Measurements from ENCODE around the gene CRLF1. TPM values are rescaled to one million over a fixed set of nuclear protein-coding genes. Genes with fewer than 3 reads are reported as not detected.

The CRLF1 gene
- total RNA-seq, 4 donors from 2014 or later, result 21.2 to 65.5 (median 47.9) TPM

DNA sequence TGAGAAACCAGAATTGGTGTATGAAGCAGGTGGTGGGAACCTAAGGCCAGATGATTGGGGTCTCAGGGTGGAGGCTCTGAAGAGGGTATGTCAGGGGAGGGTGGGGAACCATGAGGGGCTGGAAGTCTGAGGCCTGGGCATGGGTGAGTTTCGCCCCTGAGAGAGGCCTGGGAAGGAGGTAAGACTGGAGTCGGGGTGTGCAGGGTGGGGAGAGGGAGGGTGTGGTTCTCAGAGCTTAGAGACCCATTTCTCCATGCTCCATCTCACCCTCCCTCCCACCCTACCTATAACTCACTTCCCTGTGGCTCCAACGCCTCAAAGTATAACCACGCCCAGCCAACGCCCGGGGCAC is 29.2 kb upstream of the CRLF1 start:
- Histone ChIP-seq H3K4me3 (peak overlapping the region; percentile 79), H3K4me1 (peaks cover 36% of the 10 kb centered on the region), H3K27ac (peak overlapping the region; percentile 83), H3K9me3 (no peaks in the 10 kb centered on the region), H3K36me3 (no peaks in the 10 kb centered on the region), H3K27me3 (no peaks in the 10 kb centered on the region)
- TF ChIP-seq POLR2AphosphoS5 (IDR thresholded peaks at IDR 0.05) (no peak), POLR2A (IDR thresholded peaks at IDR 0.05) (no peak), EP300 (IDR thresholded peaks at IDR 0.05) (no peak)
- TF ChIP-seq, protein P1, sequence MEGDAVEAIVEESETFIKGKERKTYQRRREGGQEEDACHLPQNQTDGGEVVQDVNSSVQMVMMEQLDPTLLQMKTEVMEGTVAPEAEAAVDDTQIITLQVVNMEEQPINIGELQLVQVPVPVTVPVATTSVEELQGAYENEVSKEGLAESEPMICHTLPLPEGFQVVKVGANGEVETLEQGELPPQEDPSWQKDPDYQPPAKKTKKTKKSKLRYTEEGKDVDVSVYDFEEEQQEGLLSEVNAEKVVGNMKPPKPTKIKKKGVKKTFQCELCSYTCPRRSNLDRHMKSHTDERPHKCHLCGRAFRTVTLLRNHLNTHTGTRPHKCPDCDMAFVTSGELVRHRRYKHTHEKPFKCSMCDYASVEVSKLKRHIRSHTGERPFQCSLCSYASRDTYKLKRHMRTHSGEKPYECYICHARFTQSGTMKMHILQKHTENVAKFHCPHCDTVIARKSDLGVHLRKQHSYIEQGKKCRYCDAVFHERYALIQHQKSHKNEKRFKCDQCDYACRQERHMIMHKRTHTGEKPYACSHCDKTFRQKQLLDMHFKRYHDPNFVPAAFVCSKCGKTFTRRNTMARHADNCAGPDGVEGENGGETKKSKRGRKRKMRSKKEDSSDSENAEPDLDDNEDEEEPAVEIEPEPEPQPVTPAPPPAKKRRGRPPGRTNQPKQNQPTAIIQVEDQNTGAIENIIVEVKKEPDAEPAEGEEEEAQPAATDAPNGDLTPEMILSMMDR (IDR thresholded peaks at IDR 0.05), result no peak
- DNase-seq (ENCODE audit: low spot score in 2 of 2), result no peak
- WGBS, result 17% methylated on average over 5 of the region's 6 CpGs

DNA sequence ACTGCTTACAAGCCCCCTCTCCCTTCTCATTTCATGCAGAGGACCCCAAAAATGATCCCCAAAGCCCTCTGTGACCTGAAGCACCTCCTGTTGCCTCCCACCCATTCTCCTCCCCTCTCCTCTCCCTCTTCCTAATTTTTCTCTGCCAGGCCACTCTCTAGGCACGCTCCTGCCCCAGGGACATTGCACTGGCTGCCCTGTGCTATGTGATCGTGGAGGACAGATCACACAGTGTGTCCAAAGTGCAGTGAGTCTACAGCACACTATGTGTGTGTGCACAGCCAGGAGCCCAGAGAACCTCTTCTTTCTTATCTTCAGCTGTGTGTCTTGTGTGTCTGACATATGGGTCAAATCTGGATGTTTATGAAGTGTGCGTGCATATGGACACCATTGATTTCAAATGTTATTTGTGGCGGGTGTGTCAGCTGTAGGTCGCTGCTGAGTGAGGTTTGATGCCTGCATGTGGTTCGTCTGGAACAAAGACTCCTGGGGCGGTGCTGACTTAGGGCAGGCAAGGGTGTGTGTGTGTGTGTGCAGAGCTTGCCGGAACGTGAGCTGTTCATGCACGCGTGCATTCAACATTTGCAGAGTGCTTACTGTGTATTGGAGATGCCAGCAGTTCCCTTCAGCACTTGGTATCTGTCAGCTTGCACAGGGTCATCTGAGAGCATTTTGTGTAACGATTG is 28.2 kb upstream of the CRLF1 start:
- TF ChIP-seq POLR2A (IDR thresholded peaks at IDR 0.05), result no peak
- no peak for TF ChIP-seq POLR2AphosphoS5 (IDR thresholded peaks at IDR 0.05)
- TF ChIP-seq, protein P1 (IDR thresholded peaks at IDR 0.05), result no peak
- no peak for TF ChIP-seq EP300 (IDR thresholded peaks at IDR 0.05)
- H3K4me1 ChIP-seq, result peaks cover 36% of the 10 kb centered on the region
- 37% methylated on average over 12 of the region's 12 CpGs for WGBS
- H3K27ac ChIP-seq, result no peak overlapping the region
- H3K36me3 ChIP-seq, result no peaks in the 10 kb centered on the region
- H3K4me3 ChIP-seq, result no peak overlapping the region
- no peaks in the 10 kb centered on the region for H3K27me3 ChIP-seq
- H3K9me3 ChIP-seq, result no peaks in the 10 kb centered on the region
- no peak for DNase-seq (ENCODE audit: low spot score in 2 of 2)

DNA sequence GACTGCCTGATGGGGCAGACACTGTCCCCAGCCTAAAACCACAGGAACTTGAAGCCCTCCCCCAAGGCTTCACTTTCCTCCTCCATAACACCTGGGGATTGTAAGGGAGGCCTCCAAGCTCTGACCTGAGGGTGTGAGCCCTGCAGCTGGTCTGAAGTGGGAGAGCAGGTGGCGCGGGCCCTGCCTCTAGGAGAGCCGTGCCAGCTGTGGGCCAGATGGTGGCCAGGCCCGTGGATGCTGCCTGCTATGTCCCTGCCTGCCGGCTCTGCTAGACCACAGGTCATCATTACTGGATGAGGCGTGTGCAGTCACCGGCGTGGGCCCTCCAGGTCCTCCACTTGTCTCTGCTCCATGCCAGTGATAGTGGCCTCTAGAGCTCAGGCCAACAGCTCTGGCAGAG is 26.7 kb upstream of the CRLF1 start:
- no peak overlapping the region for H3K4me3 ChIP-seq
- peaks cover 36% of the 10 kb centered on the region for H3K4me1 ChIP-seq
- no peaks in the 10 kb centered on the region for H3K36me3 ChIP-seq
- WGBS, result 100% methylated on average over 1 of the region's 8 CpGs
- no peaks in the 10 kb centered on the region for H3K9me3 ChIP-seq
- no peak for TF ChIP-seq EP300 (IDR thresholded peaks at IDR 0.05)
- TF ChIP-seq POLR2AphosphoS5 (IDR thresholded peaks at IDR 0.05), result no peak
- TF ChIP-seq, protein P1 (IDR thresholded peaks at IDR 0.05), result no peak
- no peak for TF ChIP-seq POLR2A (IDR thresholded peaks at IDR 0.05)
- H3K27ac ChIP-seq, result no peak overlapping the region
- no peak for DNase-seq (ENCODE audit: low spot score in 2 of 2)
- H3K27me3 ChIP-seq, result no peaks in the 10 kb centered on the region

DNA sequence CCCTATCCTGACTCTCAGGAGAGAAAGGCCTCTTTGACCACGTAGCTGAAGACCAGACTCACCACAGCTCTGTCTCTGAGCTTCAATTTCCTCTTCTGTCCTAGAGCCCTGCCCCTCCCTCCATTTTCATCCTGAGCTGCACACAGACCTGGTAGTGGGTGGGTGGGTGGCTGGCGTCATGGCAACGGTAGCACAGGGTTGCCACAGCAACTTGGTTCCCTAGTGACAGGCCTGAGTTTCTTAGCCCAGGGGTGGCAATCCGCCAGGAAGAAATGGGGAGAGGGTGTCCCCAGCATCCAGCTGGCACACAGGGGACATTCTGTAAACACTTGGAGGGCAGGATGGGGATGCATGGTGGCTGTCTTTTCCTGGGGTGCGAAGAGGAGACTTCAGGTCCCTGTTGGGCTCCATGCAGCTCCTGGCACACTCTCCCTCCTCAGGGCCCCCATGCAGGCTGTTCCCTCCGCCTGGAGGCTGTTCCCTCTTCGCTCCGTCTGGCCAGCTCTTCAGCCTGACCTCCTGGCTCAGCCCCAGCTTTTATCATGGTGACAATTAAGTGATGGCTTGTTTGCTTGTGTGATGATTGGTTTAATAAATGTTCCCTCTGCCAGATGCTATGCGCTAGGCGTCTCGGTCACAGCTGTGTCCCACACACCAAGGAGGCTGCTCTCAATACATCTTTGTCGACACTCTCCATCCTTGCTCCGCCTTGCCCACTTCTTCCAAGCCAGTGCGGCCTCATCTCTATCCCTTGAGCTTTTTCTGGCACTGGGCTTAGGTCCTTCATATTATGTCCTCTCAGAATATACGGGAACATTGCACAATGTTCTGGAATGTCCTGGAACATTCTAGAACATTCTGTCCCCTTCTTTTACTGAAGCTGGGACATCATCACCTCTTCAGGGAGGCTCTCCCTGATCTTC is 22.8 kb upstream of the CRLF1 start:
- Histone ChIP-seq H3K27me3 (no peaks in the 10 kb centered on the region), H3K36me3 (no peaks in the 10 kb centered on the region), H3K9me3 (no peaks in the 10 kb centered on the region), H3K4me1 (peaks cover 2% of the 10 kb centered on the region), H3K4me3 (no peak overlapping the region), H3K27ac (peak overlapping the region; percentile 49)
- 61% methylated on average over 15 of the region's 15 CpGs for WGBS
- peak; percentile 81 for TF ChIP-seq EP300 (IDR thresholded peaks at IDR 0.05)
- TF ChIP-seq, protein P1 (IDR thresholded peaks at IDR 0.05), result no peak
- TF ChIP-seq POLR2AphosphoS5 (IDR thresholded peaks at IDR 0.05), result peak; percentile 79 to 98 (median 82)
- DNase-seq (ENCODE audit: low spot score in 2 of 2), result peak in 1 of 2 donors; percentile 69

DNA sequence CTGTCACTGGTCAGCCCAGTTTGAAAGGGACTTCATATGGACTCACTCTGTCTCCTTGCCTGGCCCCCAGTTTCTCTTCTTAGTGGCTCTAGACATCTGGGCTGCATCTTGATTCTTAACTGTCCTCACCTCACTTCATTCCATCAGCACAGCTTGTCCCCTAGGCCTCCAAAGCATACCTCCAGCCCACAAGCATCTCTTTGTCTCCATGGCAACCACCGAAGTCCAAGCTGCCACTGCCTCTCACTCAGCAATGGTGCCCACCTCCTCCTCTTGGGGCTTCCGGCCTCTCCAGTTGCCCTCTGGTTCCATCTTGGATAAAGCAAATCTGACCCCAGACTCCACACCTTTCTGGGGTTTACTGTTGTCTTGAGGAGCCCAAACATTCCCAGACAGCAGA is 20.3 kb upstream of the CRLF1 start:
- H3K4me1 ChIP-seq, result peaks cover 2% of the 10 kb centered on the region
- TF ChIP-seq EP300 (IDR thresholded peaks at IDR 0.05), result no peak
- no peak for TF ChIP-seq POLR2AphosphoS5 (IDR thresholded peaks at IDR 0.05)
- TF ChIP-seq POLR2A (IDR thresholded peaks at IDR 0.05), result no peak
- TF ChIP-seq, protein P1 (IDR thresholded peaks at IDR 0.05), result no peak
- no peaks in the 10 kb centered on the region for H3K27me3 ChIP-seq
- no peaks in the 10 kb centered on the region for H3K36me3 ChIP-seq
- DNase-seq (ENCODE audit: low spot score in 2 of 2), result no peak
- H3K27ac ChIP-seq, result no peak overlapping the region
- 83% methylated on average over 2 of the region's 2 CpGs for WGBS
- H3K4me3 ChIP-seq, result no peak overlapping the region
- H3K9me3 ChIP-seq, result no peaks in the 10 kb centered on the region
